Right renal pelvis (tissue), 4 donors: ENCODE measurements around the gene DPP10. TPM values are rescaled to one million over a fixed set of nuclear protein-coding genes. Genes with fewer than 3 reads are reported as not detected.
"Not testable (repeated sequence)": the region's sequence is repeated elsewhere in the genome, so short reads cannot be mapped to it uniquely, and the experiment has no call there.

ENCODE experiments used
- DNase-seq, 4 donors: peaks; one replicate each; pipeline ENCODE4 v3.0.0-alpha.2; 2013; ENCODE audit warnings: low read depth in 4 of 4, low spot score in 3 of 4, missing footprints in 1 of 4
- polyA plus RNA-seq, 4 donors: library from polyadenylated mRNA; unstranded; fragments of 120-200 nt; gene quantifications; one replicate each; pipeline ENCODE4 v1.2.1, GENCODE V29; 2013; ENCODE audit not compliant: insufficient read length in 4 of 4

Gene DPP10
- polyA plus RNA-seq, 4 donors, result 9.8 to 14.6 (median 12.7) TPM

DNA sequence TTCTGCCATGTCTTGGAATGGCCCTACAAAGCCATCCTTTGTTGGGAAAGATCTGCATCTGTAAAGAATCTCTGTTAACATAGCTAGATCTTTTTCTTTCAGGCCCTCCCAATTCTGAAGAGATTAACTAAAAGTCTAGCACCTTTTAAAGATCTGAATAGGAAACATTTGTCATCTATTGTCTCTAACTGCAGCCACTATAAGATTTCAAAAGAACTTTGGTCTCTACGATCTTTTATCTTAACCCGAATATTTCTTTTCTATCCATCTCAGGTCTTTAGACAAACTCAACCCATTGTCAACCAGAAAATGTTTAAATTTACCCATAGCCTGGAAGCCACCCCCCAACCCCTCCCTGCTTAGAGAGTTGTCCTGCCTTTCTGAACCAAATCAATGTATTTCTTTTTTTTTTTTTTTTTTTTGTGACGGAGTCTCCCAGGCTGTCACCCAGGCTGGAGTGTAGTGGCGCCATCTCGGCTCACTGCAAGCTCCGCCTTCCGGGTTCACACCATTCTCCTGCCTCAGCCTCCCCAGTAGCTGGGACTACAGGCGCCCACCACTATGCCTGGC, 643.7 kb downstream of the DPP10 start:
- not testable (repeated sequence) for DNase-seq

DNA sequence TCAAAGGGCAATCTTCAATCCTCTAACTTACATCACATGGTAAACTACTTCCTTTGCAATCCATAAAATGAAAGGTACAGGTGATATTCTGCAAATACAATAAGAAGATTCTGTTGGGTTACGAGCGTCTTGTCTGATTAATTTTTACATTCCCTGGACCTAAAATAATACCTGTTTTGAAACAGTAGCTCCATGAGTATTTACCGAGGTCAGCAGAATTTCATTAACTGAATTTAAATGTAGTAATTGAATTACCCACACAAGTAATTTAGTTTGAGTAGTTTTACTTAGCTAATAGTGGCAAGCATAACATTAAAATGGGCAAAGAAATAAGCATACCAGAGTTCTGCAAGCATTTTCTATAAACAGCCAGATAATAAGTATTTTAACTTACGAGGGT, 652.0 kb downstream of the DPP10 start:
- no peak for DNase-seq

DNA sequence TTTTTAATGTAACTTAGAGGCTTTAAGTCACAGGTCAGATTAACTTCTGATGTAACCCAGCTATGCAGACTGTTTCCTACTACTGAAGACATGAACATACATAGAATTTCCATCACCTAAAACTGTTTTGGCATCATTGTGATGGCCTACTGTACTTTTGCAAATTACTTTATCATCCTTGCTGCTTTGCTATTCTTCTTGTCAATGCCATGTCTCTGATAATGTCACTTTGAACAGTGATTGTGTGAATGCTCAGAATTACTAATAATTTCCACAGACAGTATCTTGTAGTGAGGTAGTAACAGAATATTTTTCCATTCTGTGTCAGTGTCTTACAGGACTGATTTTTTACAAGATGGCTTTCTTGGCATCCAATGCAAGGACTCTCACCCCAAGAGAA, 663.5 kb downstream of the DPP10 start:
- DNase-seq, result no peak

DNA sequence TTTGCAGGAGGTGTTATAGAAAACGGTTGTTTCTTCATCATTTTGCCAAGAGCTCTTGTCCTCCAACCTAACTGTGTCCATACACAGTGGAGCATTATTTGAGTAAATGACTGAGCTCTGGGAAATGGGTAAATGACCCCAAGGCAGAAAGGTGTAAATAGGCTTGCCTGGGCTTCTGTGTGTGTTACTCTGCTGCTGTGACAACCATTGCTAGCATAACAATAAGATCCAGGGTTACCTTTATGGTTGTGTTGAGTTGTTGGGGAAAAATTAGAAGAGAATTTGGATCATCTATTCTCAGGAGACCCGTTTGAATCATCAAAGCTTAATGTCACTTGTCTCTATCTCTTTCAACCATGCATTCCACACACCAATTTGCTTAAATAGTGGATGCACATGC, 672.7 kb downstream of the DPP10 start:
- DNase-seq, result no peak

DNA sequence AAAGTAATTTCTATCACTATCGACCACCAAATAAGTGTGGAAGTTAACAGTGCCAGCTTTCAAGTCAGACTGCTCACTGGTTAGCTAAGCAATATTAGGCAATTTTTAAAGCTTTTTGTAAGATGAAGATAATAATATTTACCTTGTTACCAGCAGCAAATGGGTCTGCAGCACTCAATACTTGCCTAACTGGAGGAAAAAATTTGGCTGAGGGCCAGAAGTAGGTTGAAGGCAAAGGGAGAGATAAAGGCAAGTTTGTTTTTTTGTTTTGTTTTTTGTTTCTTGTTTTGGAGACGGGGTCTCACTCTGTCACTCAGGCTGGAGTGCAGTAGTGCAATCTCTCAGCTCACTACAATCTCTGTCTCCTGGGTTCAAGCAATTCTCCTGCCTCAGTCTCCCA, 675.9 kb downstream of the DPP10 start:
- no peak for DNase-seq

DNA sequence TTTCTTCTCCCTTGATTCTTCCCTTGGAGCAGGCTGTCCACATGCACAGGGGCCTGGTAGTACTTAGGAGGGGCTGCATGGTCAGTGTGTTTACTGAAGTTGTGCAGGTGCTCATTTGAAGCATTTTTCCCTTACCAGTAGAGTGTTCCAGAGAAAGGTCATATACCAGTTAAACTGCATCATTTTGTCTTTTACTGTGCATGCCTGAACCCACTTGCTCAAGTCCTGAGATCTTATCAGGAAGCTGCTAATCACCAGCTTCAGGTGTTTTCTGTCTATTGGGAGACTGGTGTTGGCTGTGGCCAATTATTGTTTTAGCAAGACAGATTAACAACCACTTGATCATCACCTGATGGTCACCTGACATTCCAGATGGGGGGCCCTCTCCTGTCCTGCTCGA, 676.6 kb downstream of the DPP10 start:
- no peak for DNase-seq

DNA sequence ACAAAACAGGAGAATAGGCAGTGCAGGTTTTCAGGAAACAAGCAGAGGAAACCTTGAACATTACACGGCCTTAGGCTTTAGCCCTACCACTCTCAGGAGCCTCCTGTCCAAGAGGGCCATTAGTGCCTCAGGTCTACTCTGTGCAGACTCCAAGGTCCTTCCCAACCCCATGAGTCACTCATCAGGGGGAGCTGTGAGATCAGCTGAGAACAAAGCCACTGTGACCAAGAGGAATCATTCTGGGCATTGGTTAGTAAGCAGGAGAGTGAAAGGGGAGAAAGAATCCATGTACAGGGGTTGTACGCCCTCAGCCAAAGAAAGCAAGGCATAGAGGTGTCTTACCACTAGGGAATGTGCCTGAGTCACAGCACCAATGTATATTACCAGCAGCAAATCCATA, 680.3 kb downstream of the DPP10 start:
- no peak for DNase-seq

DNA sequence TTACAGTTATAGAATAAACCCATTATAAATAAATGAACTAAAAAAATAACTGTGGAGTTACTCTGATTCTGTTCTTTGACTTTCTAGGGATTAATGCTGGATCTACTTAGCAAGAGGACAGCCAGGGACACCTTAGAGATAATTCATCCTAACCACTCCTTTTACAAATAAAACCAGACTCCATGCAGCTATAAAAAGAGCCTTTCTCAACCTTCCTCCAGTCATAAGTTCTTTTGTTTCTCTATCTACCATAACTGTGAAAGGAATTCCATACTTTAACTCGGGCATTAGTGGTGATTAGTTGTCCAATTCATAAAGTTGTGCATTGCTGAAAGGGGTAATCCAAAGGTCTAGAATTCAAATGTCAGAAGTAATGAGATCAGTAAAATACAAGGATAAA, 682.4 kb downstream of the DPP10 start:
- no peak for DNase-seq

DNA sequence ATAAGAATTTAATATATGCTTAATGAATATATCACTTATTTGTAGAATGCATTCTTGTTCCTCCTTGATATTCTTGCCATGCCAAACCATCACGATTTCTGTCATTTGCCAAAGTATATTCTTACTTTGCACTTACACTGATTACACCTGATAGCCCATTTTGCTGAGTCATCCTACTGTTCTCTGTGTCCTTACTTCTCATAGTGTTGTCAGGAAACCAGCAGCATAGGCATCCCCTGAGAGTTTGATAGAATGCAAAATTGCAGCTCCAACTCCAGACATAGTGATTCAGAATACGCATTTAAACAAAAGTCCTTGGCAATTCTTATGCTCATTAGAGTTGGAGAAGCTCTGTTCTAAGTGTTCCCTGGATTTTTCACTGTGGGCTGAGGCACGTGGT, 687.1 kb downstream of the DPP10 start:
- no peak for DNase-seq

DNA sequence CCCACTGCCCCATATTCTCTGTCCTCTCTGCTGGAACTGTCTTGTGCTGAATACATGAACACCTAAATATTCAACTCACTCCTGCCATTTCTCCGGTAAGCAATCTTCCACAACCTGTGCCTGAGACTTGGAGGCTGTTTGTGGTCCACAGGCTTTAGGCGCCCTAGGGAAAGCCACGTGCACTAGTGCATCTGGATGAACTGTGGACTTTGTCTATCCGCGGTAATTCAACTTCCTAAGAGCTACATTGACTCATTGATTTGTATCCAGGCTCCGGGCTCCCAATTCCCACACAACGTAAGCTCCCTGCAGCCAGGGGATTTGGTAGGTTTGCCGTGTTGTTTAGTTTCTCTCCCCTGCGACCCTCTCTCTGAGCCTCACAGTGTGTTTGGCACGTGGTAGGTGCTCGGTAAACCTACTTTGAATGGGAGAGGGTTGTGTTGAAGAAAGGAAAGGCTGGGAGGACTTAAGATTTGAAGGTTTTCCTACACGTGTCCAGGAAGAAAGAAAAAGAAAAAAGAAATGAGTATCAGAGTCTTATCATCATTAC, 718.2 kb downstream of the DPP10 start:
- DNase-seq, result no peak

DNA sequence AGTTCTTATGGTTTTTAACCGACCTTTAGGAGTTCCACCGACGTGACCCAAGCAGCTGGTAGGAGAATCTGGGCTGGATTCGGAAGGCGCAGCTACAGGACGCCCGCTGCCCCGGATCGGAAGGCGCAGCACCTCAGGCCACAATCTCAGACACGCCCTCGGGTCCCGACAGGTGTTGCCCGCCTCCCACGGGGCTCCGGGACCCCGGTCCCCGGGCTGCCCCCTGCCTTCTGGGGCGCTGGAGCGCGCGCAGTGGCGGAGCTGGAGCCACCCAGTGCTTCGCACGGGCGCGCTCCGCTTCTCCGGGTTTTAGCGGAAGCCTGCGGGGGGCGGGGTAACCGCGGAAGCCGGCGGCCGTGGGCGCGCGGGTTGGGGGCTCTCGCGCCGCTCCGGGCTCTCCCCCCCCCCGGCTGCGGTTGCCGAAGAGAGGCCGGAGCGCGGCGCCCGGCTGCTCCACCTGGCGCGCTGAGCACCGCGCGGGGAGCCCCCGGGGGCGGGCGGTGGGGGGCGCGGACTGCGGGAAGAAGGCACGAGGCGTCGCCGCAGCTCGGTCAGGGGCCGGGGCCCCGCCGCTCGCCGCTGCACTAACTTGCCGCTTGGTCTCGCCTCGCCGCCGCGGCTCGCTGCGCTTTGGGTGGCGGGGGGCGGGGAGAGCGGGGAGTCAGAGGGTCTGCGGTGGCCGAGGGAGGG, 718.8 kb downstream of the DPP10 start:
- peak in 2 of 4 donors; percentile 40 to 64 for DNase-seq

DNA sequence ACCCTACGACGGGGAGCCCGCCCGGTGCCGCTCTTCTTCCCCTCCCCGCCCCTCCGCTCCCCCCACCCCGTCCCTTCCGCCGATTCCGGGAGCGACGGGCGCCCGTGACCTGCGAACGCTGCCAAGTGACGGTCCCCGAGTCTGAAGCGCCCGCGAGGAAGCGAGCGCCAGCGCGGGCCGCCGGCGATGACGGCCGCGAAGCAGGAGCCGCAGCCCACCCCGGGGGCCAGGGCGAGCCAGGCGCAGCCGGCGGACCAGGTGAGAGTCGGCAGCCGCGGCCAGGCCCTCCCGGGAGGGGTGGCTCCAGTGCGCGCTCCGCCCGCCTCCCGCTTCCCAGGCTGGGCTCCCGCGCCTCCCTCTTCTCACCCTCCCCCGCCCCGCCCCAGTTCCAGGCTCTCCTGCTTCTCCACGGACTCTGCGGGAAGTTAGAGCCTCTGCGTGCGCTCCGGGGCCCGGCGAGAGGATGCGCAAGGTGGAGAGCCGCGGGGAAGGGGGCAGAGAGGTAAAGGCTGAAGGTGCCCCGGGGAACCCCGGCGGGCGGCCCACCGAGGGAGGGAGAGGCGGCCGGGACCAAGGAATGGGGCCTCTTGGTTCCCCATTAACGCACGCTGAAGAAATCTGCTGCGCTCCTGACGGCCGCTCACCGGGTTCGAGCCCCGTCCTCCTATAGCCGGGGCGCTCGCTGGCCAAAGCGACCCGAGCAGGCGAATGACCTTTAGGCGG, 719.5 kb downstream of the DPP10 start:
- DNase-seq, result peak in 1 of 4 donors; percentile 22

DNA sequence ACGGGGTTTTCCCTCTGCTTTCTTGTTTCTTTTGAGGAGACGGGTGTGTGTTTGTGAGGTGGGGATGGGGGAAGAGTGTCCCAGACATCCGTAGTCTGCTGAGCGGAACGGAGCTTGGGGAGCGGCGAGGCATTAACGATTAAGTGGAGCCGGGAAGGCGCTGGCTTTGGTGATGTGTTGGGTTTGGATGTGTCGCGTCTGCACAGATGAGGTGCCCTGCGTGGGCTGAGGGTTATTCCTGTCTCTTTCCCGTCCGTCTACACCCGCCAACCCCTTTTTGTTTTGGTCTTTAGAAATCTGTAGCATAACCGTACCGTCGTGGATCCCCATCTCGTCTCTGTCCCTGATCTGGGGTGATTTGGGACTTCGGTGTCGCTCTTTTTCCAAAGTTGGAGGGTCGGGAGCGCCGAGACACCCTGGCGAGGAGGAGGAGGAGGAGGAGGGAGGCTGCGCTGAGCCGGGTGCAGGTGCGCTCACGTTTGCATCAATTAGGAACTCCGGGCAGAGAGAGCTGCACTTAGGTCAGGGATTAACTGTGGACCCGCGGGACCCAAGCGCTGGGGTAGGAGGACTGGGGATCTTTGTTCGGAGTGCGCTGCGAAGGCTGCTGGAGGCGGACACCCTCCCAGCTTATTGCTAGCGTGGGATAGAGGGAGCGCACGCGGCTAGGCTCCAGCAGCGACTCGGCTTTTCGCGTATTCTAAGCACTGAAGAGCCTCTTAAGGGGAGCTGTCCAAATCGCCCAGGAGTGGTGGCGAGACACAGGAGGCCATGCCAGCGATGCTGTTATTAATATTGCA, 720.3 kb downstream of the DPP10 start:
- no peak for DNase-seq

DNA sequence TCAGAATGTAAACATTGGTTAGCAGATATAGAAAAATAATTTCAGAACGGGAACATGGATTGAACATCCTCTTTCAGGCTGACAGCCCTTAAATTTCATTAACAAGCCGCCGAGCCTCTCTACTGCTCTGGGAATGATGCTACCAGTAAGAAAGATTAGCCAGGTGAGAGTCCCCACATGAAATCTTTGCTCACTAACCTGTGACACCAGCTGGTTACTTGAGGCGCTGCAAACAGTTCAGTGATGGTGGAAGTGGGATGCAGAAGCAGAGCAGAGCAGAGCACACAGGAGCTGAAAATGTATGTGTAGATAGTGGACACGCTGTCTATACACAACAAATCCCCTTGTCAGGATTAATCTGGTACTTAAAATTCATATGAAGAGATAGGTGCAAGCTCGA, 721.1 kb downstream of the DPP10 start:
- no peak for DNase-seq

DNA sequence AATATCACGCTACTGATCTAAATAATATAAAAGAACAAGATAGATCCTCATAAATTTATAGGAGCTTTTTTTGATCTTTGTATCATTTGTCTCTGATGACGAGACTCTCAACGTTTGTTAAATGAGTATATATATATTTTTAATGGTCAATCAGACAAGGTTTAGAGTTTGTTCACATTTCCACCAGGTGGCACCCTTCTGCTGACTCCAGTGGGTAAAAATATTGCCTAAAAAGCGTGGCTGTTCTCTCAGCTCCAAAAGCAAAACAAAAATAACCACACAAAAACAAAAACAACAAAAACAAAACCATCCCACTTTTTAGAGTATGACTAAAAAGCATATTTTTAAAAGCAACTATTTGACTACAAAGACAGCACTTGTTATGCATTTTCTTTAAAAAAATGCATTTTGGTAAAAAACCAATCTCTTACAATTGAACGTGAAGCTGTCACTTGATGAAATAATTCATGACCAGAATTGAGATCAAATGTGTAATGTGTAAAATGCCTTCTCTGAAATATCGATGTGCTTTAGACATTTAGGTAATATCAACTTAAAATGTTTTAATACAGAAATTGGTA, 723.2 kb downstream of the DPP10 start:
- DNase-seq, result peak in 1 of 4 donors; percentile 27

DNA sequence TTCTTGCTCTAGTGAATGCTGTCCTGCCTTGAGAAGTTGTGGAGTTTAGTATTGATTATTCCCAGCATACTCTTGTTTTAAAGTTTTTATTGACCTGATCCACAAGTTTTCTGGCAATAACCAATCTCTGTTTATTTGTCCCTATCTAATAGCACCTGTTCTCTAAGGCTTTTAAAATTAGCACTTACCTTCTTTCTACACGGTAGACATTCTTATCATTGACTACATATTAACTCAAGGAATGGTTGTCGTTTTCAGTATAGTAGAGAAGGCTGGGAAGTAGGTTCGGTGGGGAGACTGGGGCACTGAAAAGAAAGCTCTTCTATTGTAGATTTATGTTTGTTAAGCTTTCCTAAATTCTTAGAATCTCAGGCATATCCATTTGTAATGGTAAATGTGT, 726.0 kb downstream of the DPP10 start:
- no peak for DNase-seq

DNA sequence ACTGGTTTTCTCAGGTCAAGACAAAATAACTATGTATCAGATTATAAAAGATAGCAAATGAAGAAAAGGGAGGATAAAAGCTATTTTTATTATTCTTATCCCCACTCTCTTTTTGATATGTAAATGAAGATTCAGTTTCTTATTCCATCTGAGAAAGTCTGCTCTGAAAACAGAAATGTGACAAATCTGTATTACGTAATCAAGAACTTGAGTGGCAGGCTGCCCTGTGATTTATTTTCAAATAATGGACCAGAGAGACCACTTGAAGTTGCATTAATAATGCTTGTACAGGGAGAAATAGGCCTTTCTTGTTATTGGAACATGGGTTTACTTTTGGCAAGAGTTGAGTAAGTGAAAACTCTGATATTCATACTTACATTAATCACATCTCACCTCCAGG, 727.4 kb downstream of the DPP10 start:
- DNase-seq, result no peak

DNA sequence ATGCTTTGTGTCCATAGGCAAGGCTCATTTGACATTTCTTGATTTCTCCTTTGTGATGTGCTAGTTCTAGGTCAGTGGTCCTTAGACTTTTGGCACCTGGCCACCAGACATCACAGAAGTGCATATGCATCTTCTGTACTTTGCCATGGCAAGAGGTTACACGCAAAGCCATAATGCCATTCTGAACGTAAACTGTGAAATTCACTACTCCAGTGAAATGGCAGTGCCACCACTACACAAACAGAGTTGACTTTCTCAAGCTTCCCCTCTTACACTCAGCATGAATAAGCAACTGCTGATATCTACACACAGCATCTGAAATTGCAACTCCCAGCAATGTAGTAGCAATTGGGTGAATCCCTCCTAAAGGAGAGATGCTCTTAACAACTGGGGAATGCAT, 729.3 kb downstream of the DPP10 start:
- DNase-seq, result no peak

DNA sequence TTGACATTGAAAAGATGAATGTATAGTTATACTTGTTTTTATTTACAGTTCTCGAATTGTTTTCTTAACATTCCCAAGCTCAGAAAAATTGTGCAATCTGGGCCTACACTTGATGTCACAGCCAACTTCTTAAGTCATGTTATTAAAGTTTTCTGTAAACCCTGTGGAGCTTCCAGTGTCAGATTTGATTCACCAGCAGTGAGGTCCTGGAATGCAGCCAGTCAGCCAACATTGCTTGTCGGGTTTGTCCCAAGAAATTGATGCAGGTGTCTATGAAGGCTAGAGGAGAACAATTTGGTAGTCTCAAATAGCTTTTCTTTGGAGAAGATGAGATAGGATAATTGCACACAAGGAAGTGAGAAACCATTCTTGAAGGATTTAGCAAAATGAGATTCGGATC, 732.2 kb downstream of the DPP10 start:
- no peak for DNase-seq

DNA sequence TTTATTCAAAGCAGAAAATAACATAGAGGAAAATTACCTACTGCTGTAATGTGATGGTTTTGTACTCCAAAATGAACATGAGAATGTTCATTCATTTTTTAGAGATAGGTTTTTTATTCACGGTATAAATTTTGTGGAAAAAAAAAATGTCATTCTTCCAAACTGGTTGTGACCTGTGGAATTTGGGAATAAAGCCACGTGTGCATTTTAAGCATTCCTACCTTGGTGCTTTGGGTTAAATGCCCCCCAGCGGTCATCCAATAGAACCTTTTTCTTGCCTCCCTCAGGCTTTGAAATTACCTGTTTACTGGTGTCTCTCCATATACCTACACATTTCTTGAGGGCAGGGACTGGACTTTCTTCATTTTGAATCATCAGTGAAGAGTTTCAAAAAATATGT, 740.7 kb downstream of the DPP10 start:
- DNase-seq, result no peak

DNA sequence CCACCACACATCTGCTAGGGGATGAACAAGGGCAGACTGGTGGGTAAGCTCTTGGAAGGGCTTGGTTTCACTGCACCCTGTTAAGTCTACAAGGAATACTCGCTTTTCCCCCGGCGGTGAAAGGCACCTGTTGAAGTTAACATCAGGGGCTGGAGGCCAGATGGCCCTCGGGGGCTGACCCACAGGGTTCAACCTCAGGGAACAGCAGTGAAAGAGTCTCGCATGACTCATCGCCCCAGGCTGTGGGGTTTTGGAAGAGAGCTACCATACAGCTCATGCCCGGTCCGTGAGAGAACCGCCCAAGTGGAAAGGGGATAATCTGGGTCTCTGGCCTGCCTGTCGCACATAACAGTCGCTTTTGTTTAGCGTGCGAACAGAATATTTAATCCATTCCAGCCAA, 748.0 kb downstream of the DPP10 start:
- no peak for DNase-seq
